ENCODE data around the gene MRPL38. TPM values are rescaled to one million over a fixed set of nuclear protein-coding genes. Genes with fewer than 3 reads are reported as not detected.

Gene MRPL38
- total and polyA plus RNA-seq, 8 donors: 40.6 to 95.8 (median 53.8) TPM

- Histone ChIP-seq H3K27ac (no peak overlapping the region), H3K4me1 (peaks cover under 1 to 4% (median 1%) of the 10 kb centered on the region in 3 donors), H3K9me3 (no peaks in the 10 kb centered on the region), H3K27me3 (no peaks in the 10 kb centered on the region), H3K4me3 (no peak overlapping the region), H3K36me3 (no peaks in the 10 kb centered on the region)
- no peak for TF ChIP-seq CTCF (IDR thresholded peaks at IDR 0.05)
- no peak for FAIRE-seq
- 86 to 92% methylated on average over 15 of the region's 15 CpGs for WGBS, 2 donors
- no peak for ATAC-seq
- intact Hi-C loops (cut with DNase I): no loop called here
- no peak for DNase-seq
Observed at GRCh38 chr17:75881678-75882454, 22.8 kb downstream of the MRPL38 start.

- no peaks in the 10 kb centered on the region for H3K36me3 ChIP-seq
- no peaks in the 10 kb centered on the region for H3K27me3 ChIP-seq
- TF ChIP-seq CTCF (IDR thresholded peaks at IDR 0.05): no peak
- H3K4me1 ChIP-seq: peaks cover 6 to 18% (median 17%) of the 10 kb centered on the region in 3 donors
- no peak overlapping the region for H3K27ac ChIP-seq
- ATAC-seq: no peak
- no peak overlapping the region for H3K4me3 ChIP-seq
- no peak for DNase-seq
- FAIRE-seq: no peak
- intact Hi-C loops (cut with DNase I): no loop called here
- 73 to 83% methylated on average over 7 of the region's 7 CpGs for WGBS, 2 donors
- H3K9me3 ChIP-seq: no peaks in the 10 kb centered on the region
Observed at GRCh38 chr17:75880266-75880665, 24.4 kb downstream of the MRPL38 start.

- no peaks in the 10 kb centered on the region for H3K36me3 ChIP-seq
- FAIRE-seq (no peak), ATAC-seq (peak; percentile 19 to 59 (median 42)), DNase-seq (peak; percentile 55 to 87 (median 72))
- intact Hi-C loops (cut with DNase I): no loop called here
- H3K4me1 ChIP-seq: peaks cover 6 to 19% (median 18%) of the 10 kb centered on the region in 3 donors
- no peaks in the 10 kb centered on the region for H3K9me3 ChIP-seq
- H3K27ac ChIP-seq: peak within 1 kb of the TSS; percentile 75 to 98 (median 86)
- H3K4me3 ChIP-seq: peak within 1 kb of the TSS; percentile 34 to 75 (median 54)
- TF ChIP-seq CTCF (IDR thresholded peaks at IDR 0.05): peak in 1 of 4 donors; percentile 6
- WGBS, 2 donors: 1% methylated on average over 39 to 87 of the region's 87 CpGs
- H3K27me3 ChIP-seq: no peaks in the 10 kb centered on the region
Observed at GRCh38 chr17:75878174-75878998, 26.3 kb downstream of the MRPL38 start, which contains the start of gene TRIM47. TRIM47 (minus strand) TSS chr17:75878581; CDS start chr17:75878548, 33 bp downstream.

- 1% methylated on average over 44 to 56 of the region's 56 CpGs for WGBS, 2 donors
- TF ChIP-seq CTCF (IDR thresholded peaks at IDR 0.05): peak; percentile 20 to 38 (median 28)
- no peaks in the 10 kb centered on the region for H3K9me3 ChIP-seq
- FAIRE-seq (no peak), ATAC-seq (peak; percentile 49 to 80 (median 70)), DNase-seq (peak; percentile 68 to 91 (median 81))
- H3K36me3 ChIP-seq: no peaks in the 10 kb centered on the region
- peak overlapping the region; percentile 75 to 98 (median 86) for H3K27ac ChIP-seq
- H3K4me3 ChIP-seq: peak overlapping the region; percentile 34 to 75 (median 54)
- no peaks in the 10 kb centered on the region for H3K27me3 ChIP-seq
- intact Hi-C loops (cut with DNase I): no loop called here
- peaks cover 6 to 26% (median 21%) of the 10 kb centered on the region in 3 donors for H3K4me1 ChIP-seq
Observed at GRCh38 chr17:75877752-75878173, 26.9 kb downstream of the MRPL38 start.
